SH-SY5Y (cell line): ENCODE data around the gene MOXD1.

Experiments used
- GATA2 ChIP-seq: IDR thresholded peaks from 2 replicates; pipeline ENCODE4 v1.6.1; 2011; ENCODE audit warnings: mild to moderate bottlenecking, low read depth, low read length
- GATA3 ChIP-seq: IDR thresholded peaks from 2 replicates; pipeline ENCODE4 v1.6.1; 2011; ENCODE audit warnings: low read depth, mild to moderate bottlenecking, low read length, moderate library complexity

MOXD1 gene

DNA sequence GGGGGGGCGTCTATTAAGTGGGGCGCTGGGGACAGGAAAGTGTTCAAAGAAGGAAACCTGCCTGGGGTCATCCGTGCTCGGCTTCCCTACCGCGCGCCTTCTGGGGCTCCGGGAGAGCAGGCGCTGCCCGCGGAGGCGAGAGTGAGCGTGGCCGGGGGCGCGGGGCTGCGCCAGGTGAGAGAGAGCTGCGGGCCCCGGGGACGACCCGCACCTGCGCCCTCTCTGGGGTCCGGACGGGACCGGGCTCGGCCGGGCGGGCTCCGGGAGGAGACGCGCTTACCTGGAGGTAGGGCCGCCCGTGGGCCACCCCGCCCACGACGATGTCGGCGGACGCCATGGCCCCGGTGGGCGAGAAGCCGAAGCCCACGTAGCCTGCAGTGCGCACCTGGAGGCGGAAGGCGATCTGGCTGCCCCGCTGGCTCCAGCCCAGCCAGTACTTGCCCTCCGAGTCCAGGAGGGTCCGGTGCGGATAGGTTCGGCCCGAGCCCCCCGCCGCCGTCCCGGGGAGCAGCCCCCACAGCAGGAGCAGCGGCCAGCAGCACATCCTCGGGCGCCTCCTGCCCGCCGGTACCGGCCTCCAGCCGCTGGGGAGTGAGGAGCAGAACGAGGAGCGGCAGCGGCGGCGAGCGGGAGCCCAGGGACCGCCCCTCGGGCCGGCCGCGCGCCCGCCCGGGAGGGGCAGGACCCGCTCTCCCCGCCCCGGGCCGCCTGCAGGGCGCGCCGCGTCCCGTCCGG is at the start of gene MOXD1:
Gene MOXD1 (minus strand): TSS at position 593 of the 735 bp plus-strand sequence. CDS start 49 bp downstream, at position 544.
- TF ChIP-seq GATA2 = no peak
- TF ChIP-seq GATA3 = no peak

DNA sequence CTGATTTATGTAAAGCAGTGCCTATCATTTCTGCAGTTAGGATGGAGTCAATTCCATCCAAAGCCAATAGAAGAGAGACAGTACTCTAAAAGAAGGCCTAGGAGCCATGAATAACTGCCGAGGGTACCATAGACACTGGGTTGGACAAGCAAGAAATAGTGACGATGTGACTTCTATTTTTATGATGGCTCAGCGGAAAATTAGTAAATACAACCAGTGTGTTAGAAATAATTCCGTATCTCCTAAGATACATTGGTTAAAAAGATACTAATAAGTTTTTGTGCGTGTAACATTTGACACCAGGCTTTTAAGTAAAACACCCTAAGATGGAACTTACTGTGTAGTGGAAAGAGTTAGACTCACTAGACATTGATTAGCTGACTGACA is 45.6 kb upstream of the MOXD1 start:
- TF ChIP-seq GATA2 = no peak
- TF ChIP-seq GATA3 = no peak

DNA sequence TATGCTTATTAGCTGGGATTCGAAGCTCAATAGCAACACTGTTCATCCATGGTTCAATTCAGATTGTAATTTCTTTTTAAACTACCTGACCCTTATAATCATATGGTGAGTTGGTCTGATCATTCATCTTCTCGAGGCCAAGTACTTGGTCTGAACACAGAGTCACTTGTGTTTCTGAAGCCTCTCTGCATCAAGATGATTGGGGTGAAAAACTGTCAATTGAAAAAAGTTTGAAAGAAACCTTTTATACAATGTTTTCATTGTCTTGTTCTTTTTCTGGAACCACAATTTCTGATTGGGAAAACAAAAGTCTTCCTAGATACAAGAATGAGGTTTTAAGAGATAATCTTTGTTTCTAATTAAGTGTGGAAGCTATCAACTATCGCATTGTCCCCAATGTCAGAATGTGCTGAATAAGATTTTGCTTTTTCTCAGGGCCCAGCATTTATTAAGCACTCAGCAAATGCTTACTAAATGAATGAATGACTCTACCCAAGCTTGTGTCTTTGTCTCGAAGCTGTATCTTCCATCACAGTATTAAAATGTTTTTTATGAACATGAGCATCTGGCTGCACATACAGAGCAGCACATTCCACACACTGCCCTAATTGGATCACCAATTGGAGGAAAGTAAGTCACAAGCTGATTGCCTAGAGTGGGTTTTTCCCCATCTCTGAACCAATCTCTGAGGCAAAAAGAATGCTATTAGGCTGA is 45.0 kb upstream of the MOXD1 start:
- TF ChIP-seq GATA3 = no peak
- no peak for TF ChIP-seq GATA2

DNA sequence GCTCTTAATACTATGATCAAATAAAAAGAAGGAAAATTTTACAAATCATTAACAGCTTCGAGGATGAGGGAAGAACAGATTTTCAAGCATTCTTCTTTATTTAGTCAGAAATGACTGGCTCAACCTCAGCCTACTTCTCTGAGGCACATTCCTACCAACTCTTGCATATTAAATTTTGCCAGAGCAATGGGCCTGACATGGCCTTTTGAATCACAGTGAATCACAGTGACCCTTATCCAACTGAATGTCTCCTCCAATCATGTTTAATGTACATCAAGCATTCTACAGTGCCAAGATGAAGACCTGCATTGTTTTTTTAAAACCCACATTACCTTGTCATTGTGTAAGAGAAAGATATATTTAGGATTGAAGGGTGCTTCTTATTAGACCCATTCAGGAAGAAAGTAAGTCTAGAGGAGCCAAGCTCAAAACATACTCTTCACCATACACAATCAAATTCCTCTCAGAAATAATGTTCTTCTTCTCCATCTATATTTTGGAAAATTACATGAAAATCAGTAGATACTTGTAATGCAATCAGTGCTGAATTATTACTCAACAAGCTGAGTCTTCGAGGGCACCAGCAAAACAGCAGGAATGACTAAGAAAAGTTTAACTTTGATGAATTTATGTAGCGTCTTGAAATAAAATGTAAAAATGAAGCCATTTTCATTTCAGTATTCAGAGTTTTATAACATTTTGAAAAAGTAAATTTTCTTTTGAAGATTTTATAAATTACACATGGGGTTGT is 44.1 kb upstream of the MOXD1 start:
- TF ChIP-seq GATA2 = no peak
- TF ChIP-seq GATA3 = no peak

DNA sequence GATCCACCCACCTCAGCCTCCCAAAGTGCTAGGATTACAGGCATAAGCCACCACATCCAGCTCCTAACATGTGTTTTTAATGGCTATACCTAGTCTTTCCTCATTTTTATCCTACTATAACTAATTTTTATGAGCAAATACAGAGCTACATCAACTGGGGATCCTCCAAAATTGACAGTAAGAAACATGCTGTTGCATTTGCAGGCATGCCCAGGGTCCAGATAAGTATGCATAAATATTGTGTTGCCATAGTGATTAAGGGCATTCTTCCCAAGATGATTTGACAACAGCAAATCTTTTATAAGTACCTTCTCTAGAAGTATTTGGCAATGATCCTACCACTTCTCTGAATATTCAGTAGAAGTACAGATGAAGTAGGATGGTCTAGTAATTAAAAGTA is 41.9 kb upstream of the MOXD1 start:
- no peak for TF ChIP-seq GATA3
- no peak for TF ChIP-seq GATA2

DNA sequence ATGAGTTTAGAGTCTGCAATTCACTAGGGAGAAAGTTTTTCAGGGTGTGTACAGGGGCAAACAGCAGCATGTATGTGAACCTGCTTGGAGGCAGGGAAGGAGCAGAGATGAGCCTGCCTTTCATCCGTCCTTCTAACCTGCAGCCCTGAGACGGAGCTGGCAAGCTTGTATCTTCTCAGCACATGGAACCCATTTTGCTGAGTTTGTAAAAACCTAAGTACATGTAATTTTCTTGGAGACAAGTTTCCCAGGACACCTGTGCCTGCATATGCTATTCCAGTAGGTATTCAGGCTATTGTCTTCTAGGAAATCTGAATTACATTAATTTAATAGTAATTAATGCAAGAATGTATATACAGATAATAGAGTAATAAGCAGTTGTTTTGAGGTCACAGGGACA is 28.8 kb upstream of the MOXD1 start:
- TF ChIP-seq GATA3 (no peak), GATA2 (no peak)

DNA sequence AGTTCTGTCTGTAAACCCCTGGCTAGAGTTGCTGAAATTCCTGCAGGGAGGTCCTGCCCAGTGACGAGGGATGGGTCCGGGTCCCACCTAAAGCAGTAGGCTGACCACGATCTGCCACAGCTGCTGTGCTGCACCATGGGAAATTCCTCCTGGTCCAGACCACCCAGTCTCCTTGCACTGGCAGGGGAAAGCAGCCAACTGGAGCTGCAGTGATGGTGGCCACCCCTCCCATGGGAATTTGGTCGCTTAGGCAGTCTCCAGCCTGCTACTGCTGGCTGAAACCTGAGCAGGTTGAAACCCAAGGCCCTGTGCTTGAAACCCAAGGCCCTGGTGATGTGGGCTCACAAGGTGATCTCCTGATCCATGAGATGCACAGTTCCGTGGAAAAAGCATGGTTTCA is 23.9 kb upstream of the MOXD1 start:
- no peak for TF ChIP-seq GATA2
- no peak for TF ChIP-seq GATA3

DNA sequence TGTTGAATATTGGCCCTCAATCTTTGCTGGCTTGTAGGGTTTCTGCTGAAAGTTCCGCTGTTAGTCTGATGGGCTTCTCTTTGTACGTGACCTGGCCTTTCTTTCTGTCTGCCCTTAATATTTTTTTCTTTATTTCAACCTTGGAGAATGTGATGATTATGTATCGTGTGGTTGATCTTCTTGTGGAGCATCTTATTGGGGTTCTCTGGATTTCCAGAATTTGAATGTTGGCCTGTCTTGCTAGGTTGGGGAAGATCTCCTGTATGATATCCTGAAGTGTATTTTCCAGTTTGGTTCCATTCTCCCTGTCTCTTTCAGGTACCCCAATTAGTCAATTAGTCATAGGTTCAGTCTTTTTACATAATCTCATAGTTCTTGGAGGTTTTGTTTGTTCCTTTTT is 22.6 kb upstream of the MOXD1 start:
- TF ChIP-seq GATA2 (no peak), GATA3 (no peak)

DNA sequence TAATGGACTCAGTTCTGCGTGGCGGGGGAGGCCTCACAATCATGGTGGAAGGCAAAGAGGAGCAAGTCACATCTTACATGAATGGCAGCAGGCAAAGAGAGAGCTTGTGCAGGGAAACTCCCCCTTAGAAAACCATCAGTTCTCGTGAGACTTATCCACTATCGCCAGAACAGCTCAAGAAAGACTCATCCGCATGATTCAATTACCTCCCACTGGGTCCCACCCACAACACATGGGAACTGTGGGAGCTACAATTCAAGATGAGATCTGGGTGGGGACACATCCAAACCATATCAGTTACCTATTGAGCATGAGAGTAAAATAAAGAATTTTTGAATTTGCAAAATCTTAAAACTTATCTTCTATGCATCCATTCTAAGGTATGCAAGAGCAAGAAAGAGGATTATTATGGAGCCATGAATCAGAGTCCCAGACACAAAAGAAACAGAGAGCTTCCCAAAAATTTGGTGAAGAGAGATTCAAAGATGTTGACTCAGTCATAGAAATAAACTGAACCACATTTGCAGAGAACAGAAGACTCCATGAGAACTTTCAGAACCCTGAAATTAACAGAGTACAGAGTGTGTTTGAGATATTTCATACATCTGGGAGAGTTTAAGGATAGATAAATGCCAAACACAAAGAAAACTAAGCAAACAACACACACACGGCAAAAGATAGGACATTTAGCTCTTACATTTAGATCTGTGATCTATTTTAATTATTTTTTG is 17.1 kb upstream of the MOXD1 start:
- TF ChIP-seq GATA3 (no peak), GATA2 (no peak)

DNA sequence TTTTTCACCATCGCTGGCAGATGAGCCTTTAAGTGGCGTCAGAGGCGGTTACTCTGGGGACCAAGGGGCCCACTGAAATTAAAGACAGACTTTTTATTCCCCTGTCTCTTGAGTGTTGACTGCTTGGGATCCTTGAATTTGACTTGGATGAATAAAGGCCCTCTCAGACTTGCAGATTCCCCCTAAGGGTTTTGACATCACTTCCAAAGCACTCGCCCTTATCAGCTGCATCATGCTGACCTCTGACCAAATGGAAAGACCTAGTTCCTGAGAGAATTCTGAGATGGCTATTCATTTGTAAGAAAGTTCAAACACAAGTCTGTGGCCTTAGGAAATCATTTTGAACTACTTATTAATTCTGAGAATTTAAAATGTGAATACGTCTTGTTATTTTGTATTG is 13.5 kb upstream of the MOXD1 start:
- TF ChIP-seq GATA3 (no peak), GATA2 (no peak)

DNA sequence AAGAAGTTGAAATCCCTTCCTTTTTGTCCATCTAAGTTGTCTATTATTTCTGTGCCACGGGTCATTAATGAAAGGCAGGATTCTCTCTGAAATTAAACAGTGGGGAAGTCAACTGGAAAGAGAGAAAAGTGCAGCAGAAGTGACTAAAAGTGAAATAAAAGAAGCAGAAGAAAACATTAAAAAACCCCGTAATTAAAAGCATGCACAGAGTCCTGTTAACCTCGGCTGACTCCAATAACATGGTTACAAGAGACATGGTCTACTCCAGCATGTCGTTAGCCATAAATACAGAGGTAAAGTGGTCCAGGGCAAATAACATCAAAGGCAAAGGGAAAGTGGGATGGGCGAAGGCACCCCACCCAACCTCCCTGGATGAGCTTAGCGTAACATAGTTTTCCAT is 13.0 kb upstream of the MOXD1 start:
- TF ChIP-seq GATA3 (no peak), GATA2 (no peak)

DNA sequence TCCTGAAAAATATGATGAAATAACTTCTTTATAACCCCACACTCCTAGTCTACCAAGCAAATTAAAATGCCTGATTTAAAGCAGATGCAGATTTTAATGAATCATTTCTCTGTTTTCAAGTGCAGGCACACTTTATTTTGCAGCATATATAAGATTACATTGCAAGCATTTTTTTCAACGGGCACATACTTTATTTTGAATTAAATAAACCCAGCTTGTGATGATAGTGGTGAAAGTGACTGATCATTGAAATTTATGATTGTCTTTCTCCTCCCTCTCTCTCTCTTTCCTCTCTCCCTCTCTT is 12.2 kb upstream of the MOXD1 start:
- TF ChIP-seq GATA2 (no peak), GATA3 (no peak)

DNA sequence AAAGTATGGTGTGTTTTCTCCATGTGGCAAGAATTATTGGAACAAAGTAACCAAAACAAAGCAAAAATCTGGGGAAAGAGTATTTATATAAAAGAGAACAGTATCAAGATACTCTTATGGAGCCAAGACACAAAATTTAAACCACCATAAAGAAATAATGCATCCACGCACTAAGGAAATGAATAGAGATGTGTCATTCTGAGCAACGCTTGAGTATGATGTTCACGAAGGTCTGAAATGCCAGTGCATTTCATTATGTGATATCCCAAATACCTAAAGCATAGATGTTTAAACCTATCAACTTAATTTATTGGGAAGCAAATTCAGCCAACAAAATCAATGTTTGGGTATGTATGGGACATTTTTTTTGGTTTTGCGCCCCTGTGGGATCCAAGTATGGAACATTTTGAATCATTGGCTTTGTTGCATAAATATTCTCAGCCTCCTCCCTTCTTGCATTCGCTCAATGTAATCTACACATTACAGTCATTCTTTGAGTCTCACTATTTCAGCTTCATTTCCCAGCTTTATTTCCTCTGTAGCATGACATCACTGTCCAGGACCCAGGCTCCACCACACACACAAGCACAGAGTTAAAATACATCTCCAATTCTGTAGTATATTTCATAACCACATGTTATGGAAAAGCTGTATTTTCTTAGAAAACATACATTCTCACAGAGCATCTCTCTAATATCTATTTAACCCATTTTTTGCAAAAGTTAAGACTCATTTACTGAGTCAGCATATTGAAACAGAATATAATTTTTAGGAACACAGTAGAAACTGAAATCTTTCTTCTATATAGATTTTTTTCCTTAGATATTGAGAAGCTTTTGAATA is 11.6 kb upstream of the MOXD1 start:
- no peak for TF ChIP-seq GATA2
- no peak for TF ChIP-seq GATA3
